Ovary (tissue), 9 donors: Measurements from ENCODE around the gene NR5A2. TPM values are rescaled to one million over a fixed set of nuclear protein-coding genes. Genes with fewer than 3 reads are reported as not detected.

Experiments used
- DNase-seq, 5 donors: peaks; one replicate each; pipeline ENCODE4 v3.0.0-alpha.2; 2019 to 2020
- H3K27ac ChIP-seq, 2 donors: fragments of 200-600 bp; one replicate each; pipeline versions ENCODE4 v1.5.1 to v1.8.0; 2019 to 2022
- H3K27me3 ChIP-seq: fragments of 200-600 bp; one replicate; pipeline ENCODE4 v1.8.0; 2022
- H3K36me3 ChIP-seq: fragments of 200-600 bp; sonication (generic); one replicate; pipeline ENCODE4 v1.5.1; 2019
- H3K4me1 ChIP-seq: one replicate; pipeline ENCODE4 v1.8.1; 2013; ENCODE audit warnings: mild to moderate bottlenecking, moderate library complexity; ENCODE audit not compliant: insufficient read depth
- H3K4me3 ChIP-seq: fragments of 200-600 bp; sonication (generic); one replicate; pipeline ENCODE4 v1.5.1; 2017
- H3K9me3 ChIP-seq, 2 donors: fragments of 200-600 bp in 1 of 2; sonication (generic) in 1 of 2; one replicate each; pipeline versions ENCODE4 v1.5.1 to v1.8.1; 2013 to 2019; ENCODE audit warnings: mild to moderate bottlenecking in 1 of 2, moderate library complexity in 1 of 2
- CTCF ChIP-seq, 3 donors: fragments of 450-650 bp in 2 of 3; fragments of 200-600 bp in 1 of 3; IDR thresholded peaks; one replicate each; pipeline versions ENCODE4 v1.5.1 to v1.8.0; 2016 to 2022; ENCODE audit warnings: antibody characterized with exemption in 3 of 3, mild to moderate bottlenecking in 1 of 3
- EP300 ChIP-seq: sonication (generic); formaldehyde crosslinking; IDR thresholded peaks from one replicate; pipeline ENCODE4 v1.6.1; 2017; ENCODE audit warnings: antibody characterized with exemption
- POLR2A ChIP-seq: fragments of 450-650 bp; IDR thresholded peaks from one replicate; pipeline ENCODE4 v1.6.1; 2017; ENCODE audit warnings: antibody characterized with exemption, mild to moderate bottlenecking, moderate library complexity
- WGBS, 3 donors: extraction: QIAGEN DNeasy Blood & Tissue Kit in 1 of 3; methylation state at CpG; one replicate each; pipeline versions ENCODE4 v1.1.5 to v1.1.7; 2013 to 2017; 5-methylcytosine and 5-hydroxymethylcytosine counted together
- intact Hi-C, 4 donors: fragments of 100-400 bp; cut with DNase I; formaldehyde crosslinking; loops; one replicate each; pipeline versions ENCODE4 v1.11.0 to v1.15.1; 2022 to 2023
- polyA plus RNA-seq, 2 donors: library from polyadenylated mRNA; stranded (reverse); fragments of 200-250 nt in 1 of 2; fragments of 350-450 nt in 1 of 2; fragmentation: Illumina TruSeq in 1 of 2; extraction: RNeasy Lipid Tissue Mini Kit (QIAGEN cat#74804) in 1 of 2; gene quantifications; one replicate each; pipeline ENCODE4 v1.2.3, GENCODE V29; 2013 to 2014
- total RNA-seq, 7 donors: library from RNA; depleted of rRNA in 2 of 7; stranded (reverse); fragments of >200 nt in 2 of 7; fragmentation: NEBNext Ultra II Directional in 3 of 7; extraction: Animal tissue kit (Norgen Biotek cat#: 25700) in 3 of 7; gene quantifications; one replicate each; pipeline versions ENCODE4 v1.1.0 to v1.2.4, GENCODE V29; 2016 to 2023
- donor health status: DM: no; HTN: no; CAD: no; lungs with moderate emphysema.
- donor health status: DM: no; HTN: no; CAD: no.
- donor health status: Bipolar disorder and iron deficiency.
- donor health status: DM: yes; HTN: yes; CAD: no.
- donor health status: DM: no; HTN: no; CAD: no.
- donor health status: DM: yes; HTN: yes; CAD: no.

NR5A2 gene
- total and polyA plus RNA-seq, 9 donors: 1.5 to 45.8 (median 3.0) TPM

- Histone ChIP-seq H3K36me3 (no peaks in the 10 kb centered on the region), H3K27ac (no peak overlapping the region)
- WGBS, 3 donors: 45 to 52% (median 48%) methylated on average over 3 of the region's 3 CpGs
Measured at GRCh38 chr1:200006711-200007110, 20.8 kb upstream of the NR5A2 start.

GRCh38 chr1:200015811-200016210 lies 11.7 kb upstream of the NR5A2 start:
- Histone ChIP-seq H3K36me3 (no peaks in the 10 kb centered on the region), H3K4me3 (no peak overlapping the region), H3K27me3 (no peaks in the 10 kb centered on the region), H3K9me3 (no peaks in the 10 kb centered on the region), H3K4me1 (no peaks in the 10 kb centered on the region), H3K27ac (no peak overlapping the region)
- DNase-seq: no peak
- intact Hi-C loops: no loop called here
- WGBS, 3 donors: 73 to 86% (median 80%) methylated on average over 2 of the region's 2 CpGs
- TF ChIP-seq CTCF (IDR thresholded peaks at IDR 0.05): no peak
- no peak for TF ChIP-seq POLR2A
- no peak for TF ChIP-seq EP300

More at GRCh38 chr1:200006711-200007110, 20.8 kb upstream of the NR5A2 start:
- Histone ChIP-seq H3K4me1 (no peaks in the 10 kb centered on the region), H3K4me3 (no peak overlapping the region), H3K27me3 (no peaks in the 10 kb centered on the region), H3K9me3 (no peaks in the 10 kb centered on the region)
- no peak for DNase-seq
- TF ChIP-seq EP300 (no peak), POLR2A (no peak), CTCF (IDR thresholded peaks at IDR 0.05) (no peak)
- intact Hi-C loops: no loop called here

- DNase-seq: no peak
- no peaks in the 10 kb centered on the region for H3K36me3 ChIP-seq
- intact Hi-C loops: no loop called here
- H3K9me3 ChIP-seq: no peaks in the 10 kb centered on the region
- H3K4me1 ChIP-seq: no peaks in the 10 kb centered on the region
- H3K27ac ChIP-seq: no peak overlapping the region
- H3K27me3 ChIP-seq: no peaks in the 10 kb centered on the region
- H3K4me3 ChIP-seq: no peak overlapping the region
- TF ChIP-seq POLR2A (no peak), CTCF (IDR thresholded peaks at IDR 0.05) (no peak), EP300 (no peak)
- 65 to 80% (median 68%) methylated on average over 1 of the region's 1 CpG for WGBS, 3 donors
Measured at GRCh38 chr1:200021577-200022238, 5.8 kb upstream of the NR5A2 start.

GRCh38 chr1:200022239-200022804 lies 5.2 kb upstream of the NR5A2 start:
- no peak for TF ChIP-seq EP300
- TF ChIP-seq CTCF (IDR thresholded peaks at IDR 0.05): no peak
- no peak for TF ChIP-seq POLR2A
- 69 to 76% (median 70%) methylated on average over 4 of the region's 4 CpGs for WGBS, 3 donors
- intact Hi-C loops: no loop called here

More at GRCh38 chr1:200022239-200022804, 5.2 kb upstream of the NR5A2 start:
- H3K4me1 ChIP-seq: no peaks in the 10 kb centered on the region
- H3K36me3 ChIP-seq: no peaks in the 10 kb centered on the region
- no peak overlapping the region for H3K27ac ChIP-seq
- no peak for DNase-seq
- no peaks in the 10 kb centered on the region for H3K9me3 ChIP-seq
- no peak overlapping the region for H3K4me3 ChIP-seq
- H3K27me3 ChIP-seq: no peaks in the 10 kb centered on the region
